HG03045 (cell line): ENCODE data around the gene PCSK1N.

ENCODE experiments used
- ATAC-seq: cut with Tn5 transposase; IDR thresholded peaks from one replicate; pipeline ENCODE4 v1.9.1; 2021; ENCODE audit warnings: mild to moderate bottlenecking, moderate library complexity; ENCODE audit not compliant: unreplicated experiment

The PCSK1N gene

GRCh38 chrX:48791063-48791820, 44.2 kb downstream of the PCSK1N start:
- no peak for ATAC-seq

GRCh38 chrX:48790477-48790876, 44.9 kb downstream of the PCSK1N start:
- ATAC-seq, result no peak

DNA sequence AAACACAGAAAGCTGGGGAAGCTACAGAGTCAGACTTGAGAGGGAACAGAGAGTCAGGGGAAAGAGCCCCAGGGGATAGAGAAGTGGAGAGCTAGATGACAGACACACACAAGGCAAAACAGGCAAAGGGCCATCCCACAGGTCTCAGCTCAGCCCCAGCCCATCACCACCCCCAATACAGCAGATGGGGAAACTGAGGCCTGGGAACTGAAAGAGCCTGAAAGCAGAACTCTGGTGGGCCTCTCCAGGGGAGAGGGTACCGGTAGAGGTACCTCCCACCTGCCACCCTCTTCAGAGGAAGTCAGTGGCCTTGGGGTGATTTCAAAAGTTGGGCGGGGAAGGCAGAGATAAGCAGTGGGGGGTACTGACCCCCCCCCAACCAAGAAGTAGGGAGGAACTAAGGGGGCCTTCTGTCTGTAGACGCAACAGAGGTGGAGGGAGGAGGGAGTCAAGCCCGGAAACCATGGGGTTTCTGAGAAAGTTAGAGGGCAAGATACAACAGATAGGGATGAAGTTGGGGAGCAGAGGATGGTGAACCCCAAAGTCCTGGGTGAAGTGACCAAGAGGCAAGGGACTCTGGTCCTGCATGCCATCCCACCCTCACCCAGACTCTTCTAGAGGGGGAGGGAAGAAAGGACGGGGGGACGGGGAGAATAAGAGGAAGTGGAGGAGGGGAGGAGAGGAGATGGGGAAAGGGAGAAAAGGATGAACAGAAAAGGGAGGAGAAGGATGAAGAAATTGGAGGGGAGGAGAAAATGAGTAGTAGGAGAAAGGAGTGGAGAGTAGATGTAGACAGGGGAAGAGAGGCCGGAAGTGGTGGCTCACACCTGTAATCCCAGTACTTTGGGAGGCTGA, 45.8 kb downstream of the PCSK1N start:
- no peak for ATAC-seq

GRCh38 chrX:48787505-48788443, 47.6 kb downstream of the PCSK1N start:
- ATAC-seq, result no peak

GRCh38 chrX:48786825-48787504, 48.4 kb downstream of the PCSK1N start:
- no peak for ATAC-seq

DNA sequence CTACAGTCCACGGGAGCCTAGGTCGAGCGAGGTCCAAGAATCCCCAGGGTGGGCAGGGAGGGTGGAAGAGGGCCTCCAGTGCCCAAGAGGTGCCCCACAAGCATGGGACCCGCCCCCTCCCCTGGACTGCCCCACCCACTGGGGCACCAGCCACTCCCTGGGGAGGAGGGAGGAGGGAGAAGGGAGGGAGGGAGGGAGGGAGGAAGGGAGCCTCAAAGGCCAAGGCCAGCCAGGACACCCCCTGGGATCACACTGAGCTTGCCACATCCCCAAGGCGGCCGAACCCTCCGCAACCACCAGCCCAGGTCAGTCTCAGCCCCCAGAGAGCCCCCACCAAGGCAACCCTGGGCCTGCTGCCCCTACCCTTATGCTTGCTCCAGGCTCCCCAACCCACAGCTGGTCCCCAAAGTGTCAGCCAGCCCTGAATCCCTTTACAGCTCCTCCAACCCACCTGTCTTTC, 49.0 kb downstream of the PCSK1N start, which contains the start of gene GATA1:
TSS of gene GATA1 (plus strand) at position 250 of the 460 bp plus-strand sequence. CDS start 4,520 bp downstream, outside the sequence.
- ATAC-seq, result no peak

DNA sequence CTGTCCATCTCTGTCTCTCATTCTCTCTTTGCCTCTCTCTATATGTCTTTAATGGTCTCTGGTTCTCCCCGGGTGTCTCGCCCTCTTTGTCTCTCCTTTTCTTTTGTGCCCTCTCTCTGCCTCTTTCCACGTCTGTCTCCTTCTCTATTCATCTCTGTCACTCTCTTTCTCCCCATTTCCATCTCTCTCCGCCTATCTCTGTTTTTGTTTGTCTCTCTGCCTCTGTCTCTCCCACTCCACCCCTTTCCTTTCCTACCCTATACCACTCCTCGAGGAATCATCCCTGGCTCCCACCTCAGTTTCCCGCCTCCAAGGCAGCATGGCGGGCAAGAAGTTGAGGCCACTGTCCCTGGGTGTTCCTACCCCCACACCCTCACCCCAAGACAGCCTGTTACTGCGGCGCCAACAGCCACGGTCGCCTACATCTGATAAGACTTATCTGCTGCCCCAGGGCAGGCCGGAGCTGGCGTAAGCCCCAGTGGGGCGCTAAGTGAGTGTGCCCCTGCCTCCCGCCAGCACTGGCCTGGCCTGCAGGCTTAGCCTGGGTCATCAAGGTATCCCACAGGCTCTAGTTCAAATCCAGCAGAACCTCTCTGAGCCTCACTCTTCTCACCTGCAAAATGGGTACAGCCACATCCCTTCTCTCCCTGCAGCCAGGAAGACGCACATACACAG, 49.7 kb downstream of the PCSK1N start:
- ATAC-seq, result no peak

- ATAC-seq, result no peak
Observed at GRCh38 chrX:48785186-48785539, 50.2 kb downstream of the PCSK1N start.

GRCh38 chrX:48784726-48785125, 50.7 kb downstream of the PCSK1N start:
- ATAC-seq, result no peak

DNA sequence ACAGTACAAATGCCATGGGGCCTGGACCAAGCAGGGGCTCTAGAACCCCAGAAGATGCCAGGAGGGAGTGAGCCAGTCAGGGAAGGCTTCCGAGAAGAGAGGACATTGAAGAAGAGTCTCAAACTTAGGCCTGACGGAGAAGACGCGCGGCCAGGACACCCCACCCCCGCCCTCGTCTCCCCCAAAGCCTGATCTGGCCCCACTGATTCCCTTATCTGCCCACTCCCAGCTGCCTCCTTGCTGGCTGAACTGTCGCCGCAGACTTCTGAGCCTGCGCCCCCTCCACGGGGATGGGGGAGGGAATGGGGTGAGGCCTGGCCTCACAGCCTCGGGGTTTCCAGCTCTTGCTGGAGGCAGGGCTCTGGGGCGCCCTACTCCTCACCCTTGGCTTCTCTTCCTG, 52.6 kb downstream of the PCSK1N start:
- ATAC-seq, result no peak

DNA sequence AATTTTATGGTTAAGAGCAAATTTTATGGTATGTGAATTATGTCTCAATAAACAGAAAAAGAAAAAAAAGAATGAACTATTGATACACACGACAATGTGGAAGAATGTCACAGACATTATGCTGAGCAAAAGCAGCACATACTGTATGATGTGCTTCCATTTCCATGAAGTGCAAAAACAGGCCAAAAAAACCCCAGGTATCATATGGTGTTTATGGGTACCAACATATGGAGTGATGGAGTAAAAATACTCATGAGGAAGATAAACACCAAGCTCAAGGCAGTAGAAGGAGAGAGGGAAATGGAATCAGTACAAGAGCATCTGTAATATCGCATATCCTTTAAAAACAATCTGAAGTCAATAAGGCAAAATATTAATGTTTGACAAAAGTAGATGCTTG, 53.2 kb downstream of the PCSK1N start:
- ATAC-seq, result no peak

DNA sequence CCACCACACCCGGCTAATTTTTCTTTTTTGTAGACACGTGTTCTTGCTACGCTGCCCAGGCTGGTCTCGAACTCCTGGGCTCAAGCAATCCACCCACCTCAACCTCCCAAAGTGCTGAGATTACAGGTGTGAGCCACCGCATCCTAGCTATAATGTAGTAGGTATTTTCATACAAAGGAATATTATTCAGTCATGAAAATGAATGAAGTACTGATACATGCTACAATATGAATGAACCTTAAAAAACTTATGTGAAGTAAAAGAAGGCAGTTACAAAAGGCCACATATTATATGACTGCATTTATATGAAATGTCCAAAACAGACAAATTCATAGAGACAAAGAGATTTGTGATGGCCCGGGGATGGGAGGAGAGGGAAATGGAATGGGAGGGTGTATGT, 53.7 kb downstream of the PCSK1N start:
- ATAC-seq, result no peak
